CD4-positive, alpha-beta T cell (primary cell): ENCODE data around the gene CTPS2. TPM values are rescaled to one million over a fixed set of nuclear protein-coding genes. Genes with fewer than 3 reads are reported as not detected.

Experiments
- ATAC-seq: fragments of 200-7000 bp; cut with Tn5 transposase; one replicate; pipeline ENCODE4 v1.10.0; 2022; ENCODE audit warnings: mild to moderate bottlenecking; ENCODE audit not compliant: poor library complexity
- CTCF ChIA-PET: fragments of 350-600 bp; sonication (Branson Sonifier 250); formaldehyde crosslinking; loops from one replicate; lab custom pipeline; 2021; ENCODE audit warnings: antibody characterized with exemption, inconsistent platforms; lab: Charles Lee
- POLR2A ChIA-PET: fragments of 350-600 bp; sonication (Branson Sonifier 250); formaldehyde crosslinking; loops from one replicate; lab custom pipeline; 2021; ENCODE audit warnings: antibody characterized with exemption, inconsistent platforms; lab: Charles Lee
- DNase-seq, 14 experiments: peaks; one replicate each; pipeline ENCODE4 v3.0.0-alpha.2; 2013 to 2020; ENCODE audit warnings: mixed read lengths in 2 of 14
- H3K27ac ChIP-seq, 2 donors: one replicate each; pipeline versions ENCODE4 v1.5.1 to v1.7.0; 2013; ENCODE audit warnings: low read length in 2 of 2, low read depth in 1 of 2, mild to moderate bottlenecking in 1 of 2
- H3K27me3 ChIP-seq, 2 experiments: 1 replicate in 1 of 2; 2 replicates in 1 of 2; pipeline versions ENCODE4 v1.6.1 to v1.7.0; 2013; ENCODE audit warnings: low read length in 2 of 2, control low read depth in 1 of 2, mild to moderate bottlenecking in 1 of 2, moderate library complexity in 1 of 2; ENCODE audit not compliant: insufficient read depth in 2 of 2, control insufficient read depth in 1 of 2
- H3K36me3 ChIP-seq: one replicate; pipeline ENCODE4 v1.6.1; 2013; ENCODE audit warnings: low read length, control low read depth; ENCODE audit not compliant: insufficient read depth
- H3K4me1 ChIP-seq: one replicate; pipeline ENCODE4 v1.6.1; 2013; ENCODE audit warnings: low read length, control low read depth; ENCODE audit not compliant: insufficient read depth
- H3K4me3 ChIP-seq: one replicate; pipeline ENCODE4 v1.5.1; 2013; ENCODE audit warnings: mild to moderate bottlenecking, low read length, moderate library complexity
- H3K9me3 ChIP-seq, 2 experiments: 1 replicate in 1 of 2; 2 replicates in 1 of 2; pipeline versions ENCODE4 v1.6.1 to v1.7.0; 2013; ENCODE audit warnings: low read length in 2 of 2, mild to moderate bottlenecking in 2 of 2, control low read depth in 1 of 2, moderate library complexity in 1 of 2; ENCODE audit not compliant: control insufficient read depth in 1 of 2, insufficient read depth in 1 of 2
- H3K27ac Mint-ChIP-seq: one replicate; pipeline ENCODE4 v1.8.0; 2020; ENCODE audit warnings: mixed read lengths
- H3K27me3 Mint-ChIP-seq: one replicate; pipeline ENCODE4 v1.8.0; 2021; ENCODE audit warnings: mixed read lengths
- H3K36me3 Mint-ChIP-seq: one replicate; pipeline ENCODE4 v1.8.0; 2021; ENCODE audit warnings: low read depth, mixed read lengths
- H3K4me1 Mint-ChIP-seq: one replicate; pipeline ENCODE4 v1.8.0; 2021; ENCODE audit warnings: low read depth, mixed read lengths
- H3K4me3 Mint-ChIP-seq: one replicate; pipeline ENCODE4 v1.8.0; 2020; ENCODE audit warnings: mild to moderate bottlenecking, mixed read lengths
- H3K9me3 Mint-ChIP-seq: one replicate; pipeline ENCODE4 v1.8.0; 2020; ENCODE audit warnings: mixed read lengths
- CTCF ChIP-seq: fragments of 200-600 bp; IDR thresholded peaks from one replicate; pipeline ENCODE4 v1.8.0; 2022; ENCODE audit warnings: antibody characterized with exemption, mild to moderate bottlenecking
- intact Hi-C, 2 experiments: fragments of 100-400 bp; cut with DNase I in 1 of 2; cut with micrococcal nuclease in 1 of 2; formaldehyde crosslinking; loops; one replicate each; pipeline versions ENCODE4 v1.15.1 to v1.9.0; 2023 to 2025; cut with DNase I, micrococcal nuclease
- total RNA-seq, 174 experiments: library from RNA in 2 of 174; stranded (reverse) in 2 of 174; gene quantifications; one replicate each; pipeline ENCODE4 v1.2.3 and lab custom pipeline; 2021 to 2026

Gene CTPS2
- total RNA-seq, 2 experiments from 2014 or later, result 3.8 to 4.6 TPM

GRCh38 chrX:16659321-16659720 is 53.1 kb downstream of the CTPS2 start:
- ChIA-PET CTCF (no interaction called here), POLR2A (no interaction called here)
- no peak for ATAC-seq
- intact Hi-C loops, result loop anchor here in 1 of 2 experiments (5.0 kb wide), 1 partner anchor 537 kb away; the partner anchor contains the start of gene GRPR
- no peaks in the 10 kb centered on the region for H3K9me3 ChIP-seq
- Mint-ChIP-seq H3K27ac (no peak overlapping the region), H3K4me3 (no peak overlapping the region), H3K4me1 (no peaks in the 10 kb centered on the region), H3K27me3 (no peaks in the 10 kb centered on the region), H3K36me3 (peaks cover 4% of the 10 kb centered on the region), H3K9me3 (no peaks in the 10 kb centered on the region)
- H3K27me3 ChIP-seq, result no peaks in the 10 kb centered on the region
- H3K27ac ChIP-seq, result no peak overlapping the region
- H3K4me3 ChIP-seq, result no peak overlapping the region
- TF ChIP-seq CTCF, result no peak
- no peaks in the 10 kb centered on the region for H3K36me3 ChIP-seq
- H3K4me1 ChIP-seq, result no peaks in the 10 kb centered on the region
- DNase-seq, result no peak

GRCh38 chrX:16658284-16658683 is 54.2 kb downstream of the CTPS2 start:
- intact Hi-C loops, result loop anchor here in 1 of 2 experiments (5.0 kb wide), 1 partner anchor 536 kb away; the partner anchor contains the start of gene GRPR
- Histone ChIP-seq H3K36me3 (no peaks in the 10 kb centered on the region), H3K4me3 (no peak overlapping the region), H3K27ac (no peak overlapping the region), H3K27me3 (no peaks in the 10 kb centered on the region), H3K4me1 (no peaks in the 10 kb centered on the region), H3K9me3 (no peaks in the 10 kb centered on the region)
- H3K4me3 Mint-ChIP-seq, result no peak overlapping the region
- no peak for DNase-seq
- no peaks in the 10 kb centered on the region for H3K4me1 Mint-ChIP-seq
- ChIA-PET CTCF (no interaction called here), POLR2A (no interaction called here)
- no peak for TF ChIP-seq CTCF
- no peaks in the 10 kb centered on the region for H3K9me3 Mint-ChIP-seq
- ATAC-seq, result no peak
- no peaks in the 10 kb centered on the region for H3K27me3 Mint-ChIP-seq
- H3K36me3 Mint-ChIP-seq, result no peaks in the 10 kb centered on the region
- H3K27ac Mint-ChIP-seq, result no peak overlapping the region

DNA sequence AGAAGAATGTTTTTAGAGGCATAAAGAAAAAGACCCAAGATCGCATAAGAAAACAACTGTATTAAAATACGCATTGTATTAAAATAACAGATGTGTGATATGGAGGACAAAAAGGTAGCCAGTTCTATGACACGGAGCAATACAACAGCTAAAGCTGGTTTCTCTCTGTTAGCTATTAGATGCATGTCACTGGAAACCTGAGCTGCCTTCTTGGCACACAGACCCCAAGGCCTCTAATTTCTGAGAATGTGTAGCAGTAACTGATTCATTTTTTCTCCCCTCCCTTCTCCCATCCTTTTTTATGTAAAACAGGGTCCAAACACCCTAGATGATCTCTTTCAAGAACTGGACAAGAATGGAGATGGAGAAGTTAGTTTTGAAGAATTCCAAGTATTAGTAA is 58.4 kb downstream of the CTPS2 start:
- Mint-ChIP-seq H3K4me3 (no peak overlapping the region), H3K27ac (no peak overlapping the region), H3K27me3 (no peaks in the 10 kb centered on the region), H3K4me1 (no peaks in the 10 kb centered on the region), H3K36me3 (no peaks in the 10 kb centered on the region), H3K9me3 (no peaks in the 10 kb centered on the region)
- ATAC-seq (no peak), DNase-seq (no peak)
- Histone ChIP-seq H3K27me3 (no peaks in the 10 kb centered on the region), H3K9me3 (no peaks in the 10 kb centered on the region), H3K36me3 (no peaks in the 10 kb centered on the region), H3K4me1 (no peaks in the 10 kb centered on the region), H3K4me3 (no peak overlapping the region), H3K27ac (no peak overlapping the region)
- TF ChIP-seq CTCF, result no peak
- ChIA-PET CTCF (no interaction called here), POLR2A (no interaction called here)
- intact Hi-C loops, result no loop called here
